Stimulated activated CD4-positive, alpha-beta T cell treated with anti-CD3 and anti-CD28 coated beads, Interleukin-1b, Interleukin-23, amount 100 ng/mL, for 4 hours (primary cell): Measurements from ENCODE around the gene CDKAL1.
"Not testable (repeated sequence)": the region's sequence is repeated elsewhere in the genome, so short reads cannot be mapped to it uniquely, and the experiment has no call there.

Experiments
- DNase-seq, 2 donors: peaks; one replicate each; pipeline ENCODE4 v3.0.0-alpha.2; 2020; ENCODE audit warnings: low read depth in 2 of 2

CDKAL1 gene

GRCh38 chr6:20594299-20594853 lies 60.1 kb downstream of the CDKAL1 start:
- not testable (repeated sequence) for DNase-seq

GRCh38 chr6:20599302-20600051 lies 65.2 kb downstream of the CDKAL1 start:
- DNase-seq, result no peak

- DNase-seq, result no peak
These were observed 66.6 kb downstream of the CDKAL1 start for GRCh38 chr6:20600831-20601230.

- DNase-seq, result no peak
These were observed 69.9 kb downstream of the CDKAL1 start for GRCh38 chr6:20604159-20604558.

- DNase-seq, result no peak
These were observed 70.8 kb downstream of the CDKAL1 start for GRCh38 chr6:20605061-20605460.

GRCh38 chr6:20605581-20605980 lies 71.3 kb downstream of the CDKAL1 start:
- no peak for DNase-seq

GRCh38 chr6:20606831-20607230 lies 72.6 kb downstream of the CDKAL1 start:
- DNase-seq, result no peak

- DNase-seq, result no peak
These were observed 74.1 kb downstream of the CDKAL1 start for GRCh38 chr6:20608356-20608755.

- DNase-seq, result no peak
These were observed 74.6 kb downstream of the CDKAL1 start for GRCh38 chr6:20608905-20609304.

GRCh38 chr6:20609924-20610323 lies 75.7 kb downstream of the CDKAL1 start:
- DNase-seq, result not testable (repeated sequence)

GRCh38 chr6:20610636-20611370 lies 76.5 kb downstream of the CDKAL1 start:
- no peak for DNase-seq

- DNase-seq, result not testable (repeated sequence)
These were observed 83.3 kb downstream of the CDKAL1 start for GRCh38 chr6:20617537-20617936.

- no peak for DNase-seq
These were observed 85.8 kb downstream of the CDKAL1 start for GRCh38 chr6:20620043-20620442.

- DNase-seq, result no peak
These were observed 89.5 kb downstream of the CDKAL1 start for GRCh38 chr6:20623761-20624160.

GRCh38 chr6:20626165-20626564 lies 91.9 kb downstream of the CDKAL1 start:
- DNase-seq, result no peak

- no peak for DNase-seq
These were observed 95.3 kb downstream of the CDKAL1 start for GRCh38 chr6:20629509-20629908.

GRCh38 chr6:20630136-20630535 lies 95.9 kb downstream of the CDKAL1 start:
- no peak for DNase-seq

GRCh38 chr6:20630617-20631548 lies 96.6 kb downstream of the CDKAL1 start:
- DNase-seq, result no peak

GRCh38 chr6:20631549-20631924 lies 97.3 kb downstream of the CDKAL1 start:
- DNase-seq, result no peak

GRCh38 chr6:20632696-20633095 lies 98.4 kb downstream of the CDKAL1 start:
- no peak for DNase-seq

GRCh38 chr6:20633566-20634340 lies 99.5 kb downstream of the CDKAL1 start:
- no peak for DNase-seq
